Measurements from ENCODE around the gene LBR.

Gene LBR

GRCh38 chr1:225462714-225463574 is 35.1 kb upstream of the LBR start:
- no peak for DNase-seq

- DNase-seq, result no peak
Measured at GRCh38 chr1:225462429-225462713, 34.5 kb upstream of the LBR start.

- no peak for DNase-seq
Measured at GRCh38 chr1:225461533-225462428, 33.9 kb upstream of the LBR start.

- DNase-seq, result no peak
Measured at GRCh38 chr1:225460737-225461532, 33.1 kb upstream of the LBR start.

- no peak for DNase-seq
Measured at GRCh38 chr1:225460021-225460736, 32.3 kb upstream of the LBR start.

- no peak for DNase-seq
Measured at GRCh38 chr1:225458222-225458631, 30.4 kb upstream of the LBR start.

GRCh38 chr1:225454733-225455132 is 26.9 kb upstream of the LBR start:
- no peak for DNase-seq

GRCh38 chr1:225453797-225454648 is 26.2 kb upstream of the LBR start:
- no peak for DNase-seq

- DNase-seq, result no peak
Measured at GRCh38 chr1:225451840-225452515, 24.1 kb upstream of the LBR start.

GRCh38 chr1:225451340-225451739 is 23.5 kb upstream of the LBR start:
- DNase-seq, result no peak

- no peak for DNase-seq
Measured at GRCh38 chr1:225450491-225451191, 22.8 kb upstream of the LBR start.

GRCh38 chr1:225449774-225450173 is 21.9 kb upstream of the LBR start:
- DNase-seq, result no peak

GRCh38 chr1:225449261-225449660 is 21.4 kb upstream of the LBR start:
- DNase-seq, result no peak

GRCh38 chr1:225448146-225448805 is 20.4 kb upstream of the LBR start:
- no peak for DNase-seq

GRCh38 chr1:225447650-225448089 is 19.8 kb upstream of the LBR start:
- DNase-seq, result no peak

- no peak for DNase-seq
Measured at GRCh38 chr1:225446981-225447615, 19.3 kb upstream of the LBR start.

- no peak for DNase-seq
Measured at GRCh38 chr1:225446595-225446960, 18.7 kb upstream of the LBR start.

GRCh38 chr1:225445639-225446594 is 18.1 kb upstream of the LBR start:
- DNase-seq, result no peak

Measured in T1000 (cell line).